ENCODE data around the gene ENOSF1. TPM values are rescaled to one million over a fixed set of nuclear protein-coding genes. Genes with fewer than 3 reads are reported as not detected.

ENOSF1 gene
- total RNA-seq, 2 experiments from 2014 or later: 65.3 to 67.1 TPM

GRCh38 chr18:679516-679915 lies 32.9 kb downstream of the ENOSF1 start:
- H3K36me3 Mint-ChIP-seq (ENCODE audit: low read depth): peaks cover 73% of the 10 kb centered on the region
- no peak overlapping the region for H3K27ac Mint-ChIP-seq
- ChIA-PET CTCF (interaction anchor here (0.9 kb wide), 1 partner anchor 49 kb away, joined by 4 read pairs; no protein-coding TSS in a partner anchor), POLR2A (interaction anchor here (1.1 to 11.9 kb wide), 3 partner anchors 9 to 151 kb away, joined by 3 to 144 read pairs (median 7); partner anchors contain the start of gene TYMS)
- no peaks in the 10 kb centered on the region for H3K9me3 Mint-ChIP-seq
- no peak overlapping the region for H3K4me3 Mint-ChIP-seq
- peaks cover 40% of the 10 kb centered on the region for H3K4me1 Mint-ChIP-seq
- no peaks in the 10 kb centered on the region for H3K27me3 Mint-ChIP-seq
- no peak for DNase-seq

- H3K9me3 Mint-ChIP-seq: no peaks in the 10 kb centered on the region
- H3K4me3 Mint-ChIP-seq: no peak overlapping the region
- CTCF ChIA-PET: interaction anchor here (1.4 kb wide), 1 partner anchor 54 kb away, joined by 7 read pairs; no protein-coding TSS in a partner anchor
- peaks cover 38% of the 10 kb centered on the region for H3K4me1 Mint-ChIP-seq
- H3K27me3 Mint-ChIP-seq: no peaks in the 10 kb centered on the region
- DNase-seq: no peak
- POLR2A ChIA-PET: interaction anchor here (1.0 to 11.9 kb wide), 3 partner anchors 8 to 31 kb away, joined by 3 to 144 read pairs (median 7); partner anchors contain the start of gene TYMS
- peak overlapping the region; percentile 44 for H3K27ac Mint-ChIP-seq
- peaks cover 70% of the 10 kb centered on the region for H3K36me3 Mint-ChIP-seq (ENCODE audit: low read depth)
Observed at GRCh38 chr18:678482-679182, 33.8 kb downstream of the ENOSF1 start.

- ChIA-PET CTCF (interaction anchor here (1.4 kb wide), 1 partner anchor 54 kb away, joined by 7 read pairs; no protein-coding TSS in a partner anchor), POLR2A (interaction anchor here (1.0 to 11.9 kb wide), 4 partner anchors 8 to 32 kb away, joined by 3 to 144 read pairs (median 6); partner anchors contain the start of gene TYMS)
- Mint-ChIP-seq H3K9me3 (no peaks in the 10 kb centered on the region), H3K4me3 (no peak overlapping the region), H3K36me3 (ENCODE audit: low read depth) (peaks cover 66% of the 10 kb centered on the region), H3K4me1 (peaks cover 32% of the 10 kb centered on the region), H3K27ac (no peak overlapping the region), H3K27me3 (no peaks in the 10 kb centered on the region)
- DNase-seq: no peak
Observed at GRCh38 chr18:677951-678381, 34.5 kb downstream of the ENOSF1 start.

- ChIA-PET POLR2A (interaction anchor here (1.0 to 11.9 kb wide), 4 partner anchors 9 to 33 kb away, joined by 3 to 144 read pairs (median 6); partner anchors contain the start of gene TYMS), CTCF (no interaction called here)
- no peak overlapping the region for H3K4me3 Mint-ChIP-seq
- peaks cover 69% of the 10 kb centered on the region for H3K36me3 Mint-ChIP-seq (ENCODE audit: low read depth)
- no peak for DNase-seq
- no peaks in the 10 kb centered on the region for H3K9me3 Mint-ChIP-seq
- no peaks in the 10 kb centered on the region for H3K27me3 Mint-ChIP-seq
- peak overlapping the region; percentile 52 for H3K27ac Mint-ChIP-seq
- peaks cover 25% of the 10 kb centered on the region for H3K4me1 Mint-ChIP-seq
Observed at GRCh38 chr18:677145-677544, 35.3 kb downstream of the ENOSF1 start.

- CTCF ChIA-PET: no interaction called here
- peaks cover 67% of the 10 kb centered on the region for H3K36me3 Mint-ChIP-seq (ENCODE audit: low read depth)
- POLR2A ChIA-PET: interaction anchor here (1.4 to 11.9 kb wide), 3 partner anchors 9 to 17 kb away, joined by 4 to 144 read pairs (median 7); partner anchors contain the start of gene TYMS
- no peak overlapping the region for H3K4me3 Mint-ChIP-seq
- DNase-seq: no peak
- H3K27ac Mint-ChIP-seq: peak overlapping the region; percentile 9
- no peaks in the 10 kb centered on the region for H3K9me3 Mint-ChIP-seq
- peaks cover 21% of the 10 kb centered on the region for H3K4me1 Mint-ChIP-seq
- H3K27me3 Mint-ChIP-seq: no peaks in the 10 kb centered on the region
Observed at GRCh38 chr18:676736-677135, 35.7 kb downstream of the ENOSF1 start.

GRCh38 chr18:676069-676468 lies 36.4 kb downstream of the ENOSF1 start:
- Mint-ChIP-seq H3K4me1 (peaks cover 14% of the 10 kb centered on the region), H3K36me3 (ENCODE audit: low read depth) (peaks cover 67% of the 10 kb centered on the region), H3K27ac (peak overlapping the region; percentile 41), H3K4me3 (no peak overlapping the region), H3K9me3 (no peaks in the 10 kb centered on the region), H3K27me3 (no peaks in the 10 kb centered on the region)
- CTCF ChIA-PET: no interaction called here
- POLR2A ChIA-PET: interaction anchor here (2.2 to 11.9 kb wide), 2 partner anchors 16 to 17 kb away, joined by 7 to 144 read pairs; partner anchors contain the start of gene TYMS
- DNase-seq: no peak

GRCh38 chr18:675307-675706 lies 37.1 kb downstream of the ENOSF1 start:
- no peak overlapping the region for H3K4me3 Mint-ChIP-seq
- H3K27ac Mint-ChIP-seq: peak overlapping the region; percentile 19
- no peaks in the 10 kb centered on the region for H3K9me3 Mint-ChIP-seq
- no peak for DNase-seq
- ChIA-PET CTCF (interaction anchor here (0.9 kb wide), 1 partner anchor 155 kb away, joined by 3 read pairs; no protein-coding TSS in a partner anchor), POLR2A (interaction anchor here (1.2 to 11.9 kb wide), 3 partner anchors 12 to 17 kb away, joined by 3 to 144 read pairs (median 7); partner anchors contain the start of gene TYMS)
- H3K36me3 Mint-ChIP-seq (ENCODE audit: low read depth): peaks cover 72% of the 10 kb centered on the region
- H3K27me3 Mint-ChIP-seq: no peaks in the 10 kb centered on the region
- H3K4me1 Mint-ChIP-seq: peaks cover 12% of the 10 kb centered on the region

GRCh38 chr18:673769-674168 lies 38.7 kb downstream of the ENOSF1 start:
- Mint-ChIP-seq H3K27ac (no peak overlapping the region), H3K9me3 (no peaks in the 10 kb centered on the region), H3K4me1 (peaks cover 12% of the 10 kb centered on the region), H3K4me3 (no peak overlapping the region), H3K27me3 (no peaks in the 10 kb centered on the region), H3K36me3 (ENCODE audit: low read depth) (peaks cover 75% of the 10 kb centered on the region)
- DNase-seq: no peak
- ChIA-PET CTCF (interaction anchor here (1.1 to 1.6 kb wide), 2 partner anchors 39 to 49 kb away, joined by 3 to 7 read pairs; partner anchors contain the start of gene ENOSF1), POLR2A (interaction anchor here (1.1 to 11.9 kb wide), 5 partner anchors 8 to 49 kb away, joined by 3 to 144 read pairs (median 4); partner anchors contain the start of genes ENOSF1 and TYMS)

GRCh38 chr18:673317-673716 lies 39.1 kb downstream of the ENOSF1 start:
- Mint-ChIP-seq H3K27ac (no peak overlapping the region), H3K27me3 (no peaks in the 10 kb centered on the region), H3K9me3 (no peaks in the 10 kb centered on the region), H3K4me1 (peaks cover 14% of the 10 kb centered on the region), H3K36me3 (ENCODE audit: low read depth) (peaks cover 75% of the 10 kb centered on the region), H3K4me3 (no peak overlapping the region)
- no peak for DNase-seq
- ChIA-PET POLR2A (interaction anchor here (0.9 to 11.9 kb wide), 6 partner anchors 9 to 49 kb away, joined by 3 to 144 read pairs (median 4); partner anchors contain the start of genes ENOSF1 and TYMS), CTCF (interaction anchor here (1.1 to 1.6 kb wide), 3 partner anchors 39 to 153 kb away, joined by 3 to 7 read pairs (median 3); partner anchors contain the start of gene ENOSF1)

- ChIA-PET CTCF (interaction anchor here (0.9 kb wide), 1 partner anchor 10 kb away, joined by 3 read pairs; no protein-coding TSS in a partner anchor), POLR2A (interaction anchor here (0.8 to 2.0 kb wide), 5 partner anchors 10 to 41 kb away, joined by 3 to 28 read pairs (median 9); partner anchors contain the start of genes ENOSF1 and TYMS)
- no peak overlapping the region for H3K27ac Mint-ChIP-seq
- peaks cover 74% of the 10 kb centered on the region for H3K36me3 Mint-ChIP-seq (ENCODE audit: low read depth)
- peaks cover 15% of the 10 kb centered on the region for H3K4me1 Mint-ChIP-seq
- H3K27me3 Mint-ChIP-seq: no peaks in the 10 kb centered on the region
- DNase-seq: no peak
- no peaks in the 10 kb centered on the region for H3K9me3 Mint-ChIP-seq
- no peak overlapping the region for H3K4me3 Mint-ChIP-seq
Observed at GRCh38 chr18:671405-671804, 41.0 kb downstream of the ENOSF1 start.

GRCh38 chr18:670522-670921 lies 41.9 kb downstream of the ENOSF1 start:
- POLR2A ChIA-PET: interaction anchor here (0.8 to 2.0 kb wide), 6 partner anchors 8 to 42 kb away, joined by 3 to 28 read pairs (median 8); partner anchors contain the start of genes ENOSF1 and TYMS
- peak overlapping the region; percentile 47 for H3K27ac Mint-ChIP-seq
- DNase-seq: no peak
- H3K36me3 Mint-ChIP-seq (ENCODE audit: low read depth): peaks cover 74% of the 10 kb centered on the region
- H3K9me3 Mint-ChIP-seq: no peaks in the 10 kb centered on the region
- H3K4me1 Mint-ChIP-seq: peaks cover 20% of the 10 kb centered on the region
- H3K27me3 Mint-ChIP-seq: no peaks in the 10 kb centered on the region
- no peak overlapping the region for H3K4me3 Mint-ChIP-seq
- CTCF ChIA-PET: interaction anchor here (0.6 to 0.9 kb wide), 2 partner anchors 11 to 46 kb away, joined by 3 read pairs; no protein-coding TSS in a partner anchor

- DNase-seq: no peak
- Mint-ChIP-seq H3K27ac (no peak overlapping the region), H3K9me3 (no peaks in the 10 kb centered on the region), H3K27me3 (no peaks in the 10 kb centered on the region), H3K4me1 (peaks cover 20% of the 10 kb centered on the region), H3K4me3 (no peak overlapping the region), H3K36me3 (ENCODE audit: low read depth) (peaks cover 70% of the 10 kb centered on the region)
- ChIA-PET POLR2A (interaction anchor here (1.0 to 1.8 kb wide), 2 partner anchors 11 to 12 kb away, joined by 3 to 12 read pairs; partner anchors contain the start of gene TYMS), CTCF (no interaction called here)
Observed at GRCh38 chr18:669077-669476, 43.4 kb downstream of the ENOSF1 start.
